ENCODE measurements around the gene NR3C1. TPM values are rescaled to one million over a fixed set of nuclear protein-coding genes. Genes with fewer than 3 reads are reported as not detected.
A peak's percentile ranks its signal among the peaks of the same experiment; 100 is the strongest.

The NR3C1 gene
- total RNA-seq, 1 donor, result 55.7 TPM

- no peak for TF ChIP-seq CTCF (IDR thresholded peaks at IDR 0.05; ENCODE audit: insufficient read depth, low read depth, low read length)
- peak overlapping the region; percentile 10 for H3K4me3 ChIP-seq (ENCODE audit: low read depth, low read length)
- DNase-seq (ENCODE audit: low read depth), result no peak
Observed at GRCh38 chr5:143395638-143396352, 7.7 kb downstream of the NR3C1 start.

GRCh38 chr5:143393524-143393923 is 10.0 kb downstream of the NR3C1 start:
- TF ChIP-seq CTCF (IDR thresholded peaks at IDR 0.05; ENCODE audit: insufficient read depth, low read depth, low read length), result no peak
- no peak for DNase-seq (ENCODE audit: low read depth)
- H3K4me3 ChIP-seq (ENCODE audit: low read depth, low read length), result no peak overlapping the region

GRCh38 chr5:143390941-143391340 is 12.5 kb downstream of the NR3C1 start:
- no peak for TF ChIP-seq CTCF (IDR thresholded peaks at IDR 0.05; ENCODE audit: insufficient read depth, low read depth, low read length)
- H3K4me3 ChIP-seq (ENCODE audit: low read depth, low read length), result no peak overlapping the region
- no peak for DNase-seq (ENCODE audit: low read depth)

- DNase-seq (ENCODE audit: low read depth), result no peak
- no peak for TF ChIP-seq CTCF (IDR thresholded peaks at IDR 0.05; ENCODE audit: insufficient read depth, low read depth, low read length)
Observed at GRCh38 chr5:143390258-143390657, 13.2 kb downstream of the NR3C1 start.

GRCh38 chr5:143386725-143387124 is 16.8 kb downstream of the NR3C1 start:
- H3K4me3 ChIP-seq (ENCODE audit: low read depth, low read length), result no peak overlapping the region
- TF ChIP-seq CTCF (IDR thresholded peaks at IDR 0.05; ENCODE audit: insufficient read depth, low read depth, low read length), result no peak
- peak; percentile 13 for DNase-seq (ENCODE audit: low read depth)

More at GRCh38 chr5:143390258-143390657, 13.2 kb downstream of the NR3C1 start:
- no peak overlapping the region for H3K4me3 ChIP-seq (ENCODE audit: low read depth, low read length)

GRCh38 chr5:143384865-143385657 is 18.4 kb downstream of the NR3C1 start:
- no peak overlapping the region for H3K4me3 ChIP-seq (ENCODE audit: low read depth, low read length)
- DNase-seq (ENCODE audit: low read depth), result no peak
- no peak for TF ChIP-seq CTCF (IDR thresholded peaks at IDR 0.05; ENCODE audit: insufficient read depth, low read depth, low read length)
